HG03460 (cell line): ENCODE data around the gene OR52R1.
A peak's percentile ranks its signal among the peaks of the same experiment; 100 is the strongest.
"Not testable (repeated sequence)": the region's sequence is repeated elsewhere in the genome, so short reads cannot be mapped to it uniquely, and the experiment has no call there.

Experiments
- ATAC-seq: cut with Tn5 transposase; IDR thresholded peaks from one replicate; pipeline ENCODE4 v1.9.1; 2021; ENCODE audit not compliant: unreplicated experiment

Gene OR52R1

GRCh38 chr11:4804280-4804679 lies at the start of gene OR52R1:
Gene OR52R1 (minus strand): TSS chr11:4804380. CDS start chr11:4804380, 0 bp downstream.
- no peak for ATAC-seq

- ATAC-seq = no peak
Measured at GRCh38 chr11:4851033-4851432, 46.9 kb upstream of the OR52R1 start.

GRCh38 chr11:4848908-4849532 lies 44.8 kb upstream of the OR52R1 start, which contains the start of gene OR51S1:
Gene OR51S1 (minus strand): TSS chr11:4849208. CDS start chr11:4849208, 0 bp downstream.
- no peak for ATAC-seq

- ATAC-seq = no peak
Measured at GRCh38 chr11:4839851-4840549, 35.8 kb upstream of the OR52R1 start.

- ATAC-seq = no peak
Measured at GRCh38 chr11:4830909-4831308, 26.7 kb upstream of the OR52R1 start.

GRCh38 chr11:4830346-4830745 lies 26.2 kb upstream of the OR52R1 start:
- ATAC-seq = no peak

GRCh38 chr11:4826425-4826824 lies 22.2 kb upstream of the OR52R1 start:
- ATAC-seq = no peak

- no peak for ATAC-seq
Measured at GRCh38 chr11:4825132-4825531, 21.0 kb upstream of the OR52R1 start.

- ATAC-seq = no peak
Measured at GRCh38 chr11:4821021-4821420, 16.8 kb upstream of the OR52R1 start, which contains the start of gene OR51F2. Gene OR51F2 (plus strand): TSS chr11:4821321. CDS start chr11:4821422, 101 bp downstream.

- ATAC-seq = no peak
Measured at GRCh38 chr11:4809246-4809645, 5.1 kb upstream of the OR52R1 start.

- no peak for ATAC-seq
Measured at GRCh38 chr11:4808476-4808875, 4.3 kb upstream of the OR52R1 start.

GRCh38 chr11:4801316-4801715 lies 2.9 kb downstream of the OR52R1 start:
- not testable (repeated sequence) for ATAC-seq

- no peak for ATAC-seq
Measured at GRCh38 chr11:4798427-4799183, 5.6 kb downstream of the OR52R1 start.

GRCh38 chr11:4797206-4797605 lies 7.0 kb downstream of the OR52R1 start:
- no peak for ATAC-seq

- ATAC-seq = no peak
Measured at GRCh38 chr11:4782454-4782853, 21.7 kb downstream of the OR52R1 start.

- ATAC-seq = no peak
Measured at GRCh38 chr11:4769838-4770237, 34.3 kb downstream of the OR52R1 start, which contains the start of gene OR51F1. Gene OR51F1 (minus strand): TSS chr11:4769938. CDS start chr11:4769938, 0 bp downstream.

- ATAC-seq = no peak
Measured at GRCh38 chr11:4768094-4768493, 36.1 kb downstream of the OR52R1 start.

- ATAC-seq = no peak
Measured at GRCh38 chr11:4766420-4767043, 37.6 kb downstream of the OR52R1 start.

GRCh38 chr11:4763096-4763495 lies 41.1 kb downstream of the OR52R1 start:
- peak; percentile 70 for ATAC-seq
